GM19455 (cell line): ENCODE measurements around the gene EGFL8.
"Not testable (repeated sequence)": the region's sequence is repeated elsewhere in the genome, so short reads cannot be mapped to it uniquely, and the experiment has no call there.

Experiments
- ATAC-seq: cut with Tn5 transposase; IDR thresholded peaks from one replicate; pipeline ENCODE4 v1.9.1; 2021; ENCODE audit not compliant: unreplicated experiment

Gene EGFL8

DNA sequence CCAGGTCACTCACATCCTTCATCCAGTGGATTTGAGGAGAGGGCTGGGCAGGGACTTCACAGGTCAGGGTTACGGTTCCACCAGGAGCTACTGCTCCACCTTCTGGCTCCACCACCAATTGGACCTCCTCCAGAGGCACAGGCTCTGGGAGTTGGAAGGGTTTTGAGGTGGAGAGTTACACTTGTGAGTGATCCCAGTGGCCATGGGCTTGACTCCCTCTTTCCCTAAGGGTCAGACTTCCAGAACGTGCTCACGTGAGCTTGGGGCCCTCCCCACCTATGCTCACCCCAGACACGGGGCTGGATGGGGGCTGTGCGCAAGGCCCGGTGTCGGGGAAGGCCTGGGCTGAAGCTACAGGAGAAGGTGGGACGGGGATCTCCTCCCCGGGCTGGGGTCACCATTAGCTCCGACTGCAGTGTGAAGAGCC, 18.2 kb downstream of the EGFL8 start:
- ATAC-seq: no peak

DNA sequence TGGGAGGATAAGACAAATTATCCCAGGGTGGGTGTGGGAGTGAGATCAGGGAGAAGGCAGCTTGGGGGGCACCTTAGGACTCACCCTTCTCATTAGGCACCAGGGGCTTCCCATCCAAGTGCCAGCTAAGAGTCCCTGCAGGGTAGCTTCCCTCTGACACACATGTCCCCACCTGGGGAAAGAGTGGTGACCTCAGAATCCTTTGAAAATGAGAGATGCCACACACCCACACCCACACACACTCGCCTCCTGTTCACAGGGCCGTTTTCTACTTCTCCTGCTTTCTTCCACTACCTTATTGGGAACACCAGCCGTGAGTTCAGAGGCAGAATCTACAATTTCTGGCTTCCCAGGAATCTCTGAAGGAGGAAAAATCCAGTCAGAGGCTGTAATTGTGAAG, 18.6 kb downstream of the EGFL8 start:
- ATAC-seq: no peak

DNA sequence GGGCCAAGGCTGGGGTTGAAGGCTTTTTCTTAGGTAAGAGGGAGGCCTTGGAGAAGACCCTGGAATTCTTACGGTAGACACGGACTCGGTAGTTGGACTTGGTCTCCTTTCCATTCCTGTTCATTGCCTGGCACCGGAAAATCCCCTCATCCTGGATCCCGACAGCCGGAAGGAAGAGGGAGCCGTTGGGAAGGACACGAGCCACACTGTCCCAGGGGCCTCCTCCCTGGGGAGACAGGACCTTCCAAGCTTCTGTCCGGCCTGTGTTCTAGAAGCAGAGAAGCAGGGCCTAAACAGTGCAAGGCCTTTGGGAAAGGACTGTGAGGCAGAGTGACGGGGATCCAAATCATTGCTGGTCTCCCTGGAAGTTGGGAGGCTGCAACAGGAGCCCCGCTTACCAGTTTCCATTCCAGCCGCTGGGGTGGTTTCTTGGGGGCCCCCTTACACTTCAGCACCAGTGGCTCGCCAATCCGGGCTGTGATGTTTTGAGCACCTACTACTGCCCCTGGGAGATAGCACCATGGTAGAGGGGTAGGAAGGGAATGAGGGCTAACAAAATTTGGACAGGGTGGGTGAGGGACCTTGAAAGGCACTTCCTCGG, 19.2 kb downstream of the EGFL8 start:
- no peak for ATAC-seq

DNA sequence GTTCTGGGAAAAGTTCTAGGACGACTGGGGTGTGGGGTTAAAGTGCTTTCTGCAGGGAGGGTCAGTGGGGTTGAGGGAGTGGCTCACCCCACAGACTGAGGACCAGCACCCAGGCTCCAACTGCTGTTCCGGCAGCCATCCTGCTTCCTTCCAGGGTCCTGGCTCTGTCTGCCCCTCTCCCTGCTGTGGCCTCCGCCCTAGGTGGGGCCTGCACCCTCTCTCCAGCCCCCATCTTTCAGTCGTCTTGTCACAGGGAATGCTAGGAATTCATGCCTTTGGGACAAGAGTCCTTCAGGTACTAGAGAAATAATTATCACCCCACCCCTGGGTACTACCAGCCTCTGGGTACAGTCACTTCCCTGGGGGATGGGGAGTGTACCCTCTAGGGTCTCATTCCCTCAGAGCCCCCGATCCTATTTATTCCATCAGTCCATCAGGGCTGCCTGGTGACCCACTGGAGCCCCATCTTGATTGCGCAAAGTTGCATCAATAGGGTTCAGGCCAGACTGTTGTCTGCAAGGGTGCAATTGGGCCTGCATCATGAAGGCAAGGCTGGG, 19.8 kb downstream of the EGFL8 start, which contains the start of gene AGER:
AGER (minus strand) TSS at position 170 of the 557 bp plus-strand sequence; CDS start at position 139, 31 bp downstream.
- ATAC-seq: no peak

DNA sequence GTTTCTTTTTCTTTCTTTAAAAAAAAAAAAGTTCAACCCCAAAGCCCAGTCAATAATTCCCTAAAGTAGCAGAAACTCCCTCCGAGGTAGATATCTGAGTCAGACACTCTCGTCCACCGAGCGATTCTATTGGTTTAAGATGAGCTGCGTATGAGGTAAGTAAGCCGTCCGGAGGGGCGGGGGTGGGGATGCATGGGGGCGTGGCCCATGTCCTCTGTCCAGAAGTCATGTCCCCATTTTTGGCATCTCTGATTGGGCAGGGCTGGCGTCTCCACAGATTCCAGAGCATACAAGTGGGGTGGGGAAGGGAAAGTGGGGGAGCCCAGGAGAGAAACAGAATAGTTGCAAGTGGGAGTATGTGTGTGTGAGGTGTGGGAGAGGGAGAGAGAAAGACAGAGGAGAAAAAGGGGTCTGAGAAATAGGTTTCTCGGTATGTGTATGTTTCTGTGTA, 21.3 kb downstream of the EGFL8 start:
- ATAC-seq: not testable (repeated sequence)

DNA sequence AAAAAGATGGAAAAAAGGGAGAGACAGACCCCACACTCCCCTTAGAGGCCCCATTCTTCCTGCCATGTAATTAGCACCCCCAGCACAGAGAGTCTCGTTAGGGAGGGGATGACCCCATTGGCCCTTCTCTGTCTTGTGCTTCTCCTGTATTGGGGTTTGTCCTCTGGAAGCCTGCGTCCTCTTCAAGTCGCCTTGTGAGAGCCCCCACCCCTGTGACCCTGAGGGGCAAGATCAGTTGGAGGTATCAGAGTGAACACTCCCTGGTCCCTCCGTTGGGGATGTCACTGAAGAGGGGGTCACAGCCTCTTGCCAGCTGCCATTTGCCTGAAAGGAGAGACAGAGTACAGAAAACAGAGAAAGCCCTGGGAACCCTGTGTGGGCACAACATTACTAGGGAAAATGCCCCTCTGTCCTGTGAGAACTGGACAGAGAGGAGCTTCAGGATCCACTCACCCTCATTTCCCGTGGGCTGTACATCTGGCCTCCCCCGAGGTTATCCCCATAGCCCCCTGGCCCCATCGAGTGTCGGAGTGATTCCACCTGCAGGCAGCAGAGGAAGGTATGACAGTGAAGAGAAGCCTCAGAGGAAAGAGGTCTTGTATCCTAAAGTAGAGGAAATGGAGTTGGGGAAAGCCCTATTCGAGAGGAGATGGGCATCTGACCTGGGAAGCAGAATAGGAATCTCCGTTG, 21.9 kb downstream of the EGFL8 start:
- ATAC-seq: not testable (repeated sequence)

DNA sequence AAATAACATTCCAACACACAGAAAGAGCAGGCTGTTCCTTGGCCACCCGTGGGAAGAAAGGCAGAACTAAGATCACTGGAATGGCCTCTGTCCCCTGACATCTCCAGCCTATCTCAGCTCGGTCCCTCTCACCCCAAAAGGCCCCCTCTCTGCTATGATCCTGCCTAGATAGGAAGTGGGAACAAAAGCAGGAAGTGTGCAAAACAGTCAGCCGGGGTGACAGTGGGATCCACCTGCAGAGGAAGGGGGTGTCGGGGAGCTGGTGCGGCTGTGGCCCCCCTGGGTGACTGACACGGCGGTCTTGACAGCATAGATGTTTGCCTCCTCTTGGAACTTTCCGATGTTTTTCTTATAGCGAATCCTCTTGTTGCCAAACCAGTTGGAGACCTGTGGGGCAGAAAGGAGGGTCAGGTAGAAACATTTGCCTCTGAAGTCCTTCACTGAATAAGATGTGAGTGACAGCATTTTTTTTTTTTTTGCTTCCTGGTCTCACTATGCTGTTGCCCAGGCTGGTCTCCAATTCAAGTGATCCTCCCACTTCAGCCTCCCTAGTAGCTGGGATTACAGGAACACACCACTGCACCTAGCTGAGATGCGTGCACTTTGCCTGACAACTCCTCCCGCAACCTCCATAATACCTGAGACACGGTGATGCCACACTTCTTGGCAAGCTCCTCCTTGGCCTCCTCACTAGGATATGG, 22.8 kb downstream of the EGFL8 start:
- no peak for ATAC-seq

DNA sequence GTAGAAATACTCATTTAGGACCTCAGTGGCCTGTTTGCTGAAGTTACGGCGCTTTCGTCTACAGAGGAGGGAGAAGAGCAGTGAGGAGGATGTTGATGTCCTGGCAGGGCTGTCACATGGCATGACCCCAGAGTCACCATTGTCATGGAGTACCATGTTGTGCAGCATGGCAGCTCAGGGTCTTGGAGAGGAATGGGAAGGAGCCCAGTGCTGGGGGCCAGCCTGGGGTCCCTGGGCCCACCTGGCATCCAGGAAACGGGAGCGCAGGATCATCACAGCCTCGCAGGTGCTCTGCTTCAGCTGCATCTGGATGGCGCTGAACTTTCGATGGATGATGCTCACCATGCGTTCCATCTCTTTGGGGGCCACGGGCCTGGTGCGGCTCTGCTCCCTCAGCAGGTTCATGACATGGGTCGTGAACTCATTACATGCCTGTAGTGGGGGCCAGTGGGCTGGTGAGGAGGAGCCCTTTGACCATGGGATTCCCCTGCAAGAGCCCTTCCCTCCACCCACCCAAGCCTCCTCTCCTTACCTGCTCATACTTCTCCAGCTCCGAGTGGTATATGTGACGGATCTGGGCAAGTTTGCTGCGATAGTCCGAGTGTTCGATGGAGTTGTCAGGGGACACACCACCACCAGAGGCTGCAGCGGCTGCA, 23.5 kb downstream of the EGFL8 start:
- ATAC-seq: not testable (repeated sequence)

DNA sequence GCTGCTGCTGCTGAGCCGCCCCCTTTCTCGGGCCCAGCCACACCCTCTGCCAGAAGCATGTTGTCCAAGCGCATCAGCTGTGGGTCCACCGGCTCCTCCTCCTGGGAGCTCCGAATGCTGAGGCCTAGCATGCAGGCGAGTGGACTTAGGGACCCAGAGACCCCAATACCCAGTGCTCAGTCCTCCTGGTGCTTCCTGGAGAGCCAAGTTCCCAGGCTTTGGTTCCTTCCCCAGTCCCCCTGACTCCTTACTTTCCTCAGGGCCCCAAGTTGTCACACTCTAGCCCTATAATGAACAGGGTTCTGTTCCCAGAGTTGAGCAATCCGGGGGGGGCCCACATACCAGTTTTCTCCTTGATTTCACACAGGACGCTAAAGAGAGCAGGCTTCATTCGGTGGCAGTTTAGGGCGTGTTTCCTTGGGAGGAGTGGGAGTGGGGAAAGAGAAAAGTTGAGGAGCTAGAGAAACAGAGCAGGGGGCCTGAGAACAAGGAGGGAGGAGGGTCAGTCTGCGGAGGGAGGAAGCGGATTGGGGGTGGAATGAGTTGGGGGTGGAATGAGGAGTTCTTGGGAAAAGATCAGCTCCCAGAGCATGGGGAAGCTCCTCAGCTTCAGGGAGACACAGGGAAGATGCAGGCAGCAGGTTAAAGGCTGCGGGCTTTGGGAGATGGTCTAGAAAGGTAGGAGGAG, 24.1 kb downstream of the EGFL8 start:
- ATAC-seq: no peak

DNA sequence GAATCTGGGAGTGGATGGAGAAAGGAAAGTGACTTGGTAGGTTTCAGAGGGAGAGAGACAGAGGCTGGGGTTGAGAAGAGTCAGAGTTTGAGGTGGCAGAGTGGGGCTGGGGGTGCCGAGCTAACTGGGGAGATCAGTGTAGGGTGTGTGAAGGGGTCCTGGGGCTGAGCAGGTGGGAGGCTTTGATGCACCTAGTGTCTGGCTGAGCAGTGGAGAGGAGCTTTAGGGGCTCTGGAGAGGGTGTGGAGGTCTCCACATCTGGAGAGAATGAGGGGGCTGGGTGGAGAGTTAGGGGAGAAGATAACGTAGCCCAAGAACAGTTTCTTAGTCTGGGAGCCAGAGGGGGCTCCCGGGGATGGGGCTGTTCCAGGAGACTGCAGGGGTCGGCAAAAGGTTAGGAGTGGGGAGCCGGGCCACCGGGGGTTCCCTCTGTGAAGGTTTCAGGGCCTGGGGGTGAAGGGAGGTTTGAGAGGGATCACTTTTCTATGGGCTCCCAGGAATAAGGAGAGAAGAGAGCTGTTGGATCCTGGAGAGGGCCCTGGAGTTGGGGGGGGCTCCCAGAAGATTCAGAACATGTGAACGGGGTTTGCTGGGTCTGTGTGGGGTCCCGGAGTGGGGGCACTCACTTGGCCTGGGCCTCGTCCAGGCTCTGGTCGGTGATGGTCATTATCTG, 24.8 kb downstream of the EGFL8 start:
- ATAC-seq: no peak

DNA sequence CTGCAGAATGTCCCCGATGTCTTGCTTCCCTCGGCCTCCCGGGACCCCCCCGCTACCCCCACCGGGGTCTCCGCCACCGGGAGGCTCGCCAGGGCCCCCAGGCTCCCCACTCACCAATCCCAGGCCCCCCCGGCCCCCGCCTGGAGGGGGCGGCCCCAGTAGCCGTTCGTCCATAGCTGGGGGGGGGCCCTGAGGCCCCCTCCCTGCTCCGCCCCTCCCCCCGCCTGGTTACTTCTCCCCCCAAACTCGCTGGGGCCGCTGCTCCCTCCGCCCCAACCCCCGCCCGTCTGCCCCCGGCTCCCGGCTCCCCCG, 25.3 kb downstream of the EGFL8 start:
- ATAC-seq: no peak

DNA sequence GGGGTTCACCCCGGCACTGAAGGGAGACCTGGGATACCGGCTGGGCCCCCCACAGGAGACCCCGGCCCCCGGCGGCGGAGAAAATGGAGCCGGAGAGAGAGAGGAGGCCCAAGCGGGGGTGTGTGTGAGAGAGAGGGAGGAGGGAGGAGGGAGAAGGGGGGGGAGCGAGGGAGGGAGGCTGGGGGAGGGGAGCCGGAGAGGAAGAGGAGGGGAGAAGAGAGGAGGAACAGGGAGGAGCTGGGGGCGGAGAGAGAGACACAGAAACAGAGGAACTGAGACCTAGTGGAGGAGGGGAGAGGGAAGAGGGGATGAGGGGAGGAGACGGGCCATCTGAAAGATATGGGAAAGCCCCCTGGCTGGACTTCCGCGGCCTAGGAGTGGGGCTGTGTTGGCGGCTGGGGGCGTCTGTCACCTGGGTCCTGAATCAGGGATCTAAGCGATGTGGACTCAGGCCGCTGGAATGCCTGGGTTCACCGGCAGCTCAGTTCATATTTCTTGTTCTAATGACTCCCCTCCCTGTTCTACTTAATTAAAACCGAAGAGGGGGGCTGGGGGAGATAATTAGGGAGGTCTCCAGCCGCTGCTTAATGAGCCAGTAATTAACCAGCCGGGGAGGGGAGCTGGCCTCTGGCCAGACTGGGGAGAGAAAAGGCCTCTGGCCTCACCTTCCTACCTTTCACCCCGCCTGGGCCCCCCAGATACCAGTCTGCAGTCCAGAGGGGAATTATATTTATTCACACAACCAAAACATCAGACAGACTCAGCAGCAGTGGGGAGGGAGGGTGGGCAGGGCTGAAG, 25.9 kb downstream of the EGFL8 start, which contains the start of gene PBX2:
PBX2 (minus strand) TSS at position 149 of the 798 bp plus-strand sequence. CDS start 287 bp downstream, outside the sequence.
- ATAC-seq: peak; percentile 44

DNA sequence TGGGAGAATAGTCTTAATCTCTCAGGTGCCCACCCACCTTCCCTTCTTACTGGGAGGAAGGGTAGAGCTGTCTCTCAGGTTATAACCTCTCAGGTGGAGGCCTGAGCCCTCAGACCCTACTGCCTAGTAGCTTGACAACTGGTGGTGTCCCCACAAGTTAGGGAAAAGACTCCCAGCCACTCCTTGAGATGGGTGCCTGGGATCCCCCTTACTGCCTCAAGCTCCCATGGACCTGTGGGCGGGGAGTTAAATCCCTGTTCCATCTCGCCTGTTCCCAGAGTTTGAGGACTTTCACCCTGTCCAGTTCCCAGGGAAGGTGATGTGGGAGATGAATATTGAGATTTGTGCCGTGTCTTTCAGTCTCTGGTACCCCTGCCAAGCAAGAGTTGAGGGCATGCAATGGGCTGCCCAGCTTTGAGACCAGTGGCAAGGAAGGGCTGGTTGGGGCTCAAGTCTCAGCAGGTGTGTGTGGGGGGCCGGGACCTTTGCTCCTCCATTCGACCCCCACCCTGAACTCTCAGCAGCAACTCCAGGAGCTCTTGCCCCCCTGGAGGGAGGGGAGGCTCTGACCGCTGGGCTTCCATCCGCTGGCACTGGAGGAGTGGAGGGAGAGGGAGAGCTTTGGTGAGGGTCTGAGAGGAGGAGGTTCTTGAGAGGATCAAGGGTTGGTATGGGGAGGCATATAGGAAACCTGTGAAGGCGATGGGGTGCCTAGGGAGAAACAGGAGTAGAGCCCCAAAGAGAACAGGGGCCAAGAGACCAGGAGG, 26.7 kb downstream of the EGFL8 start:
- ATAC-seq: no peak

DNA sequence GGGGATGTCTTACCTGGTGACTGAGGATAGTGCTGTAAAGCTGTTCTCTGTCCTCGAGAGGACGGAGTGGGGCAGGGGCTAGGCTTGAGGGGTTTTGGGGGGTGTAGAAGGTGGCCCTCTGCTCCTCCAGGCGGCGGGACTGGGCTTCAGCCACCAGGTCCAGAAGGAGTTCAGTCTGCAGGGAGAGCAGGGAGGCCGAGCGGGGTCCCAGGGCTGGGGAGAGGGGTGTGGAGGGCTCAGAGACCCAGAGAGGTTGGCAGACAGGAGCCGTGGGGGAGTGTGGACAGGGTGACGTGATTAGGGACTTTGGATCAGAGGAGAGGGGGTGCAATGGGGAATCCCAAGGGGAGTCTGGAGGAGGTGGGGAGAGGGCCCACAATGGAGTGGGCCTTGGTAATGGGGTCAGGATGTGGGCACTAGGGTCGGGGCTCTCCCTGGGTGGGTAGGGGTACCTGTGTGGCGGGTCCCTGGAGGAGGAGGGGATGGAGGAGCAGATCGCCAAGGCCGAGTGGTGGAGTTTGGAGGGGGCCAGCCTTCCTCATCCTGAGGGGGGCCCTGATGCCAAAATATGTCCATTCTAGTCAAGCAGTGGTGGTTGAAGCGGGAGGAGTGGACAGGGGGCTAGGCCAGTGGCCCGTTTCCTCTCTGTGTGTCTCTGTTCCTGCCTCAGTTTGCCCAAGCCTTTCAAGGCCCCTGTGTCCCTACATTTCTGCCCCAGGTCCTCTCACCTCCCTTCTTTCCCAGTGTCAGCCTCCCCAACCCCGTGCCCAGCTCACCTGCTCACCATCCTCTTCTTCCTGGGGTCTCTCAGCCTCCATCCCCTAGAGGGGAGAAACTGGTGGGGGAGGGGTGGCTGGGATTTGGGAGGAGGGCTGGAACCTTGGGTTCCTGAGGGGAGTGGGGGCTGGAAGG, 27.6 kb downstream of the EGFL8 start:
- ATAC-seq: no peak

DNA sequence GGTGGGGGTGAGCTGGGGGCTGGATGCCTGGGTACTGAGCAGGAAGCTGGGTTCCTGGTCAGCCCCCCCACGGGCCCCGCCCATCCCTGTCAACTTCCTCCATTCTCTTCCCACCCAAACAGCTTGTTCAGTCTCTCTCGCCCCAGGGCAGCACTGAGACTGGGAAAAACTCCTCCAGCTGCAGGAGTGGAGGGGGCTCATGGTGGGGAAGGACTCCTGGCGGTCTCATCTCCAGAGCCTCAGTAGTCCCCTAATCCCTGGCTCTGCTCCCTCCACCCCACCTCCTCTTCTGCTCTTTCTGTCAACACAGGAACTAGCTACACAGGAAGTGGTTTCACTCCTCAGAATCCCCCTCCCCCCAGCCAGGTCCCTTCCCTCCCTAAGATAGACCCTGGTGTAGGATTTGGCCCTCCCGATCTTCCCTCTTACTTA, 28.2 kb downstream of the EGFL8 start, which contains the start of gene GPSM3:
GPSM3 (minus strand) TSS at position 36 of the 432 bp plus-strand sequence. CDS start 130 bp downstream, outside the sequence.
- ATAC-seq: no peak

DNA sequence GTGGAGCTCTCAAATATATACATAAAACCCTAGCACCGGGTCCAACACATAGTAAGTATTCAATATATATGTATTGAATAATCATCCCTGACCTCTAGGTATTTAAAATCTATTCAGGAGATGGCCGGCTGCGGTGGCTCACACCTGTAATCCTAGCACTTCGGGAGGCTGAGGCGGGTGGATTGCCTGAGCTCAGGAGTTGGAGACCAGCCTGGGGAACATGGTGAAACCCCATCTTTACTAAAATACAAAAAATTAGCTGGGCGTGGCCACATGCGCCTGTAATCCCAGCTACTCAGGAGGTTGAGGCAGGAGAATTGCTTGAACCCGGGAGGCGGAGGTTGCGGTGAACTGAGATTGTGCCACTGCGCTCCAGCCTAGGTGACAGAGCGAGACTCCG, 28.7 kb downstream of the EGFL8 start:
- not testable (repeated sequence) for ATAC-seq

DNA sequence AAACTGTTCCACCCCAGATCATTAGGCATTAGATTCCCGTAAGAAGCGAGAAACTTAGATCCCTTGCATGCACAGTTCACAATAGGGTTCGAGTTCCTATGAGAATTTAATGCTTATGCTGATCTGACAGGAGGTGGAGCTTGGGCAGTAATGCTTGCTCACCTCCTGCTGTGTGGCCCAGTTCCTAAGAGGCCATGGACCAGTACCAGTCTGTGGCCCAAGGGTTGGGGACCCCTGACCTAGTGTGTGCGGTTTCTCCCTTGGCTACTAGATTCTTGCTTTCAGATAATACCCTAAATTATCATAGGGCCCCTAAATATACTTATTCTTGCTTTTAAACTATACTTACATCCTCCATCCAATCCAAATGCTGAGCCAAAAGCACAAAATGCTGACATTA, 30.0 kb downstream of the EGFL8 start:
- ATAC-seq: no peak
